Upper lobe of left lung (tissue), 6 donors: Measurements from ENCODE around the gene SLC8A3. TPM values are rescaled to one million over a fixed set of nuclear protein-coding genes. Genes with fewer than 3 reads are reported as not detected.

Source experiments
- ATAC-seq, 2 donors: fragments of 200-7000 bp; cut with Tn5 transposase; one replicate each; pipeline ENCODE4 v1.9.1; 2022; ENCODE audit warnings: mild to moderate bottlenecking in 2 of 2, moderate library complexity in 2 of 2; ENCODE audit not compliant: low FRiP score in 2 of 2
- DNase-seq, 2 donors: peaks; one replicate each; pipeline ENCODE4 v3.0.0-alpha.2; 2019 to 2020
- H3K27ac ChIP-seq, 4 donors: fragments of 200-600 bp; sonication (generic); one replicate each; pipeline ENCODE4 v1.5.1; 2016 to 2019
- H3K27me3 ChIP-seq, 4 donors: fragments of 200-600 bp; sonication (generic); one replicate each; pipeline ENCODE4 v1.5.1; 2017 to 2019
- H3K36me3 ChIP-seq, 4 donors: fragments of 200-600 bp; sonication (generic); one replicate each; pipeline ENCODE4 v1.5.1; 2016 to 2019
- H3K4me1 ChIP-seq, 4 donors: fragments of 200-600 bp; sonication (generic); one replicate each; pipeline ENCODE4 v1.5.1; 2018 to 2019
- H3K4me3 ChIP-seq, 4 donors: fragments of 200-600 bp; sonication (generic); one replicate each; pipeline ENCODE4 v1.5.1; 2017 to 2019; ENCODE audit warnings: mild to moderate bottlenecking in 2 of 4, moderate library complexity in 1 of 4
- H3K9me3 ChIP-seq, 4 donors: fragments of 200-600 bp; sonication (generic); one replicate each; pipeline ENCODE4 v1.5.1; 2018 to 2019
- CTCF ChIP-seq, 6 experiments: fragments of 450-650 bp in 4 of 6; fragments of 200-600 bp in 2 of 6; sonication (generic) in 2 of 6; IDR thresholded peaks; one replicate each; pipeline ENCODE4 v1.5.1; 2016 to 2019; ENCODE audit warnings: antibody characterized with exemption in 6 of 6
- EP300 ChIP-seq, 4 donors: sonication (generic); formaldehyde crosslinking; IDR thresholded peaks; one replicate each; pipeline ENCODE4 v1.5.1; 2017; ENCODE audit warnings: antibody characterized with exemption in 4 of 4, control low read depth in 2 of 4
- POLR2A ChIP-seq, 4 donors: fragments of 450-650 bp; IDR thresholded peaks; one replicate each; pipeline ENCODE4 v1.5.1; 2016 to 2017; ENCODE audit warnings: antibody characterized with exemption in 4 of 4, mild to moderate bottlenecking in 2 of 4
- POLR2AphosphoS5 ChIP-seq, 2 donors: sonication (generic); formaldehyde crosslinking; IDR thresholded peaks; one replicate each; pipeline ENCODE4 v1.5.1; 2017; ENCODE audit warnings: antibody characterized with exemption in 2 of 2
- WGBS, 2 donors: methylation state at CpG; one replicate each; pipeline ENCODE4 v1.1.5; 2017 to 2018; 5-methylcytosine and 5-hydroxymethylcytosine counted together
- total RNA-seq, 6 donors: library from RNA; depleted of rRNA in 4 of 6; stranded (reverse); fragments of >200 nt in 4 of 6; gene quantifications; one replicate each; pipeline versions ENCODE4 v1.1.0 to v1.2.1, GENCODE V29; 2016 to 2021
- donor health status: DM: no; HTN: no; CAD: no; lungs with moderate emphysema.
- donor health status: DM: no; HTN: yes; CAD: no; lungs with severe emphysema.

The SLC8A3 gene
- total RNA-seq, 6 donors from 2014 or later, result 0.49 to 1.4 (median 1.0) TPM

DNA sequence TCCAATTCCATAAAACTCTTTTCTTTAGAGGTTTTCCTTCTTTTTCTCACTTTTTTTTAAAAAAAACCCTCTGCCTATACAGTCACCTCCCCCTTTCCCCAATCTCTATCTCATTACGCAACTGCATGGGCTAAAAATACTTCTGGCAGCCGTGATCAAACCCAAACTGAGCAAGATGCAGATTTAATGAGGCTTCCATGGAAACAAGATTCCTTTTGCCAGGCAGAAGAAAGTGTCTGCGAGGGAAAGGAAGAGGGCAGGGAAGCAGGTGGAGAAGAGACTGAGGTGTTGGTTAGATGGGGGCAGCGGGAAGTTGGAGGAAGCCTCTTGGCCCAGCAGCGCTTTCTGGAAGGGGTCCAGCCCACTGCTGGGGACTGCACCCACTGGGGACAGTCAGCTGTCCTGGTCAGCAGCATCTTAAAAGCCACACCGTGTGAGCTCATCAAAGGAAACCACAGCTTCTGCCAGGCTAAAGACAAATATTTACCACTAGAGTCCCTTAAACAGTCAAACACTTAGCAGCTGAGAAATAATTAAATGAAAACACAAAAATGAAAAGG, 90.4 kb downstream of the SLC8A3 start:
- H3K9me3 ChIP-seq, result no peaks in the 10 kb centered on the region
- no peak overlapping the region for H3K27ac ChIP-seq
- H3K27me3 ChIP-seq, result peaks cover 0 to 6% (median 0%) of the 10 kb centered on the region in 4 donors
- DNase-seq, result no peak
- 19% methylated on average over 6 of the region's 6 CpGs for WGBS, 2 donors
- peaks cover 0 to 14% (median 9%) of the 10 kb centered on the region in 4 donors for H3K4me1 ChIP-seq
- H3K4me3 ChIP-seq, result no peak overlapping the region
- no peaks in the 10 kb centered on the region for H3K36me3 ChIP-seq
- no peak for ATAC-seq
- no peak for TF ChIP-seq CTCF (IDR thresholded peaks at IDR 0.05)
- TF ChIP-seq EP300 (IDR thresholded peaks at IDR 0.05), result no peak
- no peak for TF ChIP-seq POLR2A (IDR thresholded peaks at IDR 0.05)
- TF ChIP-seq POLR2AphosphoS5 (IDR thresholded peaks at IDR 0.05), result no peak

- ATAC-seq (peak; percentile 39 to 71), DNase-seq (no peak)
- no peak overlapping the region for H3K4me3 ChIP-seq
- no peaks in the 10 kb centered on the region for H3K36me3 ChIP-seq
- TF ChIP-seq EP300 (IDR thresholded peaks at IDR 0.05) (no peak), CTCF (IDR thresholded peaks at IDR 0.05) (no peak), POLR2AphosphoS5 (IDR thresholded peaks at IDR 0.05) (no peak), POLR2A (IDR thresholded peaks at IDR 0.05) (no peak)
- H3K27ac ChIP-seq, result no peak overlapping the region
- no peaks in the 10 kb centered on the region for H3K9me3 ChIP-seq
- peaks cover 0 to 6% (median 0%) of the 10 kb centered on the region in 4 donors for H3K27me3 ChIP-seq
- peaks cover 0 to 14% (median 9%) of the 10 kb centered on the region in 4 donors for H3K4me1 ChIP-seq
- 24 to 33% methylated on average over 1 of the region's 1 CpG for WGBS, 2 donors
These were observed 91.0 kb downstream of the SLC8A3 start for GRCh38 chr14:70097576-70098249.

DNA sequence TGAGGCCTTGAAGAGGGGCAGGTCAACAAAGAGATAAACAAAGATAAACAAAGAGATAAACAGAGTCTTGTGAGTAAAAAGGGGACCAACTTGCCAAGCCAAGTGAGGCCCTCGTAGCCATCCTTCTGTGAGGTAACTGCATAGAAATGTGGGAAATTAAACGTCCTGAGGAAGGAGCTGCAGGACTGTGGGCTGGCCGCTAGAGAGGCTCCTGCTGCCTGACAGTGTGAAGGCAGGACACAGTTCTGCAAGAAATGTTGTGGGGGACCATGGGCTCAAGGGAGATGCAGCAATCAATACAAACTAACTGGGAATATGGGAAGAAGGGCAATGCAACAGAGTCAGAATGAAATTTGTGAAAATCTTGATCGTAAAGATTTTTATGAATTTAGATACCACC, 91.9 kb downstream of the SLC8A3 start:
- DNase-seq (no peak), ATAC-seq (no peak)

DNA sequence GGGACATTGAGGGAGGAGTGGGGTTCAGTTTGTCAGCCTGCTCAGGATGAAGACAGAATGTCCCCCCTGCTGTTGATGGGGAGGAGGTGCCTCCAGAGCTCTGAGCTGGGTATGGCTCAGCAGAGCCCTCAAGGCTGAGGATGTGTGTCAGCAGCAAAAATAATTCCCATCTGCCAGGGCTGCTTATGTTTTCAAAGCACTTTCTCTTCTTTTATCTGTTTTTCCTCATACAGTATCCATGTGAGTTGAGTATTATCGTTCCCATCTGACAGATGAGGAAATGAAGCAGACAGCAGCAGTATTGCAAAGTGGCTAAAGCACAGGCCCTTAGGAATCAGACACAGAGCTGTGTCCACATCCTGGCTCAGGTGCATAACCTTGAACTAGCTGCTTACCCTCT, 94.1 kb downstream of the SLC8A3 start:
- Histone ChIP-seq H3K27ac (no peak overlapping the region), H3K27me3 (no peaks in the 10 kb centered on the region), H3K36me3 (no peaks in the 10 kb centered on the region), H3K4me3 (no peak overlapping the region), H3K9me3 (no peaks in the 10 kb centered on the region), H3K4me1 (peaks cover 0 to 14% (median 9%) of the 10 kb centered on the region in 4 donors)
- TF ChIP-seq POLR2A (IDR thresholded peaks at IDR 0.05) (no peak), EP300 (IDR thresholded peaks at IDR 0.05) (no peak), CTCF (IDR thresholded peaks at IDR 0.05) (no peak), POLR2AphosphoS5 (IDR thresholded peaks at IDR 0.05) (no peak)
- ATAC-seq, result no peak
- WGBS, 2 donors, result 81 to 86% methylated on average over 1 of the region's 1 CpG
- DNase-seq, result no peak

More for the DNA sequence above, 91.9 kb downstream of the SLC8A3 start:
- Histone ChIP-seq H3K27ac (no peak overlapping the region), H3K27me3 (peaks cover 0 to 6% (median 0%) of the 10 kb centered on the region in 4 donors), H3K4me1 (peaks cover 0 to 14% (median 9%) of the 10 kb centered on the region in 4 donors), H3K4me3 (no peak overlapping the region), H3K36me3 (no peaks in the 10 kb centered on the region), H3K9me3 (no peaks in the 10 kb centered on the region)
- 34 to 36% methylated on average over 4 of the region's 4 CpGs for WGBS, 2 donors
- TF ChIP-seq EP300 (IDR thresholded peaks at IDR 0.05) (no peak), POLR2AphosphoS5 (IDR thresholded peaks at IDR 0.05) (no peak), POLR2A (IDR thresholded peaks at IDR 0.05) (no peak), CTCF (IDR thresholded peaks at IDR 0.05) (no peak)
